Measurements from ENCODE around the gene CARD16.

CARD16 gene

GRCh38 chr11:104997288-104997687, 47.8 kb downstream of the CARD16 start:
- Histone ChIP-seq H3K4me3 (no peak overlapping the region), H3K4me2 (no peak overlapping the region), H4K20me1 (no peaks in the 10 kb centered on the region)

GRCh38 chr11:104995001-104995408, 50.1 kb downstream of the CARD16 start:
- no peaks in the 10 kb centered on the region for H4K20me1 ChIP-seq

More at GRCh38 chr11:104997288-104997687, 47.8 kb downstream of the CARD16 start:
- Histone ChIP-seq H3K9ac (no peak overlapping the region), H3K27me3 (no peaks in the 10 kb centered on the region), H3K9me3 (replicated peaks in 1 of 11) (peaks cover 0 to 23% (median 0%) of the 10 kb centered on the region in 11 experiments; a peak in 7 of 22 replicates), H3K4me1 (no peaks in the 10 kb centered on the region), H3K36me3 (peaks cover 0 to 99% (median 0%) of the 10 kb centered on the region in 11 experiments; a peak in 6 of 22 replicates), H3K27ac (no peak overlapping the region)
- no peak for TF ChIP-seq Cebpa-rat (IDR thresholded peaks at IDR 0.05)

GRCh38 chr11:104992781-104993180, 52.4 kb downstream of the CARD16 start:
- H3K36me3 ChIP-seq = peaks cover 0 to 67% (median 0%) of the 10 kb centered on the region in 11 experiments; a peak in 6 of 22 replicates
- H3K9ac ChIP-seq = no peak overlapping the region
- no peaks in the 10 kb centered on the region for H4K20me1 ChIP-seq
- no peak overlapping the region for H3K27ac ChIP-seq
- no peak overlapping the region for H3K4me3 ChIP-seq
- TF ChIP-seq Cebpa-rat (IDR thresholded peaks at IDR 0.05) = no peak
- no peaks in the 10 kb centered on the region for H3K27me3 ChIP-seq
- H3K4me1 ChIP-seq = no peaks in the 10 kb centered on the region
- H3K4me2 ChIP-seq = no peak overlapping the region
- peaks cover 0 to 36% (median 6%) of the 10 kb centered on the region in 11 experiments; a peak in 14 of 22 replicates for H3K9me3 ChIP-seq (replicated peaks in 1 of 11)

More at GRCh38 chr11:104995001-104995408, 50.1 kb downstream of the CARD16 start:
- H3K9ac ChIP-seq = no peak overlapping the region
- no peaks in the 10 kb centered on the region for H3K27me3 ChIP-seq
- H3K4me3 ChIP-seq = no peak overlapping the region
- H3K4me2 ChIP-seq = no peak overlapping the region
- H3K9me3 ChIP-seq (replicated peaks in 1 of 11) = peaks cover 0 to 20% (median 0%) of the 10 kb centered on the region in 11 experiments; a peak in 7 of 22 replicates
- H3K4me1 ChIP-seq = no peaks in the 10 kb centered on the region
- no peak for TF ChIP-seq Cebpa-rat (IDR thresholded peaks at IDR 0.05)
- H3K36me3 ChIP-seq = peaks cover 0 to 81% (median 0%) of the 10 kb centered on the region in 11 experiments; a peak in 6 of 22 replicates
- no peak overlapping the region for H3K27ac ChIP-seq

- no peak overlapping the region for H3K27ac ChIP-seq
- no peak overlapping the region for H3K4me3 ChIP-seq
- H3K4me1 ChIP-seq = no peaks in the 10 kb centered on the region
- H3K9ac ChIP-seq = no peak overlapping the region
- no peak overlapping the region for H3K4me2 ChIP-seq
- H3K9me3 ChIP-seq (replicated peaks in 1 of 11) = peaks cover 0 to 36% (median 6%) of the 10 kb centered on the region in 11 experiments; a peak in 14 of 22 replicates
- no peak for TF ChIP-seq Cebpa-rat (IDR thresholded peaks at IDR 0.05)
- H3K36me3 ChIP-seq = peaks cover 0 to 59% (median 0%) of the 10 kb centered on the region in 11 experiments; a peak in 6 of 22 replicates
- no peaks in the 10 kb centered on the region for H4K20me1 ChIP-seq
- H3K27me3 ChIP-seq = no peaks in the 10 kb centered on the region
These were observed 53.1 kb downstream of the CARD16 start for GRCh38 chr11:104991994-104992393.
